GM18498 (cell line): ENCODE results near the gene ST6GALNAC2.
"Not testable (repeated sequence)": the region's sequence is repeated elsewhere in the genome, so short reads cannot be mapped to it uniquely, and the experiment has no call there.

ENCODE experiments used
- ATAC-seq: cut with Tn5 transposase; IDR thresholded peaks from one replicate; pipeline ENCODE4 v1.9.1; 2021; ENCODE audit warnings: mild to moderate bottlenecking, moderate library complexity; ENCODE audit not compliant: unreplicated experiment

Gene ST6GALNAC2

GRCh38 chr17:76585649-76586593 lies at the start of gene ST6GALNAC2:
Gene ST6GALNAC2, minus strand, starts transcription at chr17:76585860. Its CDS starts 52 bp downstream, at chr17:76585808.
- ATAC-seq = no peak

DNA sequence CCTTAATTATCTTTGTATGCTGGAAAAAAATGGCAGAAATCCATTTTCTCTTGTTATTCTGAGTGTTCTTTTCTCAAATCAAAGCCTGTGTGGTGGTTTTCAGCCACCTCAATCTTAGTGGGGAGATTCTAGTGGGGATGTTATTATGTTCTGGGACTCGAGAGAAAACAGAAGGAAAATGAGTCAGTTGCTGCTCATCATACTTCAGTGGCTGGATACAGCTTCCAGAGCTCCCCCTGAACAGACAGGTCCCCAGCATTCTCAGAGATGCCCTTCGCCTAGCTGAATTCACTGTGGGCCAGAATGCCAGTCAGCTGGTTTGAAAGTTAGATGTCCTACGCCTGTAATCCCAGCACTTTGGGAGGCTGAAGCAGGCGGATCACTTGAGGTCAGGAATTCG lies 49.4 kb upstream of the ST6GALNAC2 start:
- no peak for ATAC-seq

- ATAC-seq = no peak
Measured at GRCh38 chr17:76633628-76634328, 48.1 kb upstream of the ST6GALNAC2 start.

DNA sequence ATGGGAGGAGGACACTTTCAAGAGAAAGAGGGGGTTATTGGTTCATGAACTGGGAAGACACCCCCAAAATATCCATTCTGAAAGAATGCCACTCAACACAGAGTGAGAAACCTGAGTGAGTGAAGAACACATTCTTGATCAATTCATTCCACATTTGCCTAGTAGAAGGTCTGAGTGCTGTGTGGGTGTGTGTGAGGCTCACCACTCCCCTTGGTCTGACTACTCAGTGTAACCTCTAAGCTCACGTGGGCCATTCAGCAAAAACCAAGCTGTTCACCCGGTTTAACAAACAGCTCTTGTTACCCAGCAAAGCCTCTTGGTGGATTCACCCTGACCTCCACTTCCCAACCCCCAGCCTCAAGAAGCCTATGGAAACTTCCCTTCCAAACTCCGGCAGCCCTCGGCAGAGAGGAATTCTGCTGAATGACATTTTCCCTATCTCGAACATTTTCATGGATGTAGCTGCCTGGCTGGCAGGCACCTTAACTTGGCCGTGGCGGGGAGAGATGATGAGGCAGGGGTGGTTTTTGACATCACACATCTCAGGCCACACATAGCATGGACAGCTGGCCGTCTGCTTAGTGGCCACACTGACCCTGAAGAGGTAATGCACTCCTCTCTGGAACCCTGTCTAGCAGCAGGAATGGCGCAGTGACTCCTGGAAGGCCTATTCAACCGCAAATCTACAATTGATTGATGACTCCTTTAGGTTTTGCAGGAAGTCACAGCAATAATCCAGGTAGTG lies 46.3 kb upstream of the ST6GALNAC2 start:
- no peak for ATAC-seq

DNA sequence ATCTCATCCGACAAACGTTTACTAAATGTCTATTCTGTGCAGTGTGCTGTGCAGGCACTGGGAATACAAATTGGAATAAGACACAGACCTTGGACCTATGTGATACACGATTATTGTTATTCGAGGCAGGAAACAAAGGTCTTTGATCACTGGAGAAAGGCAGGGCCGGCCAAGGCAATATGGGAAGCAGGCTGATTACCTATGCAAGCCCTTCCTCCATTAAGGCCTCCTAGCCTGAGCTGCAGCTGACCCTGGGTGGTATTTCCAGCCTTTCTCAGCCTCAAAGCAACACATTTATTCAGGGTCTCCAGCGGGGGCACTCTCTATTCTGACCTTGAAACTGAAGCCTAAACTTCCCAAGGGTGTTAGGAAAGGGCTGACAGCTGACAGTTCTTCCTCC lies 44.5 kb upstream of the ST6GALNAC2 start:
- ATAC-seq = no peak

DNA sequence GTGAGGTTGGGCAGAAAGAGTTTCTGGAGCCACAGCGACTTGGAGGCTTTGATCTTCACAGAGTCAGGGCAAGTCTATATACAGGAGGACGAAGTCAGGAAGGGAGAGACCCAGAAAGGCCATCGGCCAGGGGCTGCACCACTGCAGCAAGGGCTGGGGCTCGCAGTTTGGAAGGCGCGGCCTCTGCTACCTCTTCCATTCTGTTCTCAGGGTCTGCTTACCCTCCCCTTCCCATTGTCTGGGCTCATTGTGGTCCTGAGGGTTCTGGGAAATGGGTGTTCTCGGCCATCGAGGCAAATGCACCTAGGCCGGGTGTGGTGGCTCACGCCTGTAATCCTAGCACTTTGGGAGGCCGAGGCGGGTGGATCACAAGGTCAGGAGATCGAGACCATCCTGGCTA lies 41.9 kb upstream of the ST6GALNAC2 start:
- no peak for ATAC-seq

- ATAC-seq = no peak
Measured at GRCh38 chr17:76626442-76626841, 40.8 kb upstream of the ST6GALNAC2 start.

GRCh38 chr17:76625496-76625895 lies 39.8 kb upstream of the ST6GALNAC2 start:
- no peak for ATAC-seq

DNA sequence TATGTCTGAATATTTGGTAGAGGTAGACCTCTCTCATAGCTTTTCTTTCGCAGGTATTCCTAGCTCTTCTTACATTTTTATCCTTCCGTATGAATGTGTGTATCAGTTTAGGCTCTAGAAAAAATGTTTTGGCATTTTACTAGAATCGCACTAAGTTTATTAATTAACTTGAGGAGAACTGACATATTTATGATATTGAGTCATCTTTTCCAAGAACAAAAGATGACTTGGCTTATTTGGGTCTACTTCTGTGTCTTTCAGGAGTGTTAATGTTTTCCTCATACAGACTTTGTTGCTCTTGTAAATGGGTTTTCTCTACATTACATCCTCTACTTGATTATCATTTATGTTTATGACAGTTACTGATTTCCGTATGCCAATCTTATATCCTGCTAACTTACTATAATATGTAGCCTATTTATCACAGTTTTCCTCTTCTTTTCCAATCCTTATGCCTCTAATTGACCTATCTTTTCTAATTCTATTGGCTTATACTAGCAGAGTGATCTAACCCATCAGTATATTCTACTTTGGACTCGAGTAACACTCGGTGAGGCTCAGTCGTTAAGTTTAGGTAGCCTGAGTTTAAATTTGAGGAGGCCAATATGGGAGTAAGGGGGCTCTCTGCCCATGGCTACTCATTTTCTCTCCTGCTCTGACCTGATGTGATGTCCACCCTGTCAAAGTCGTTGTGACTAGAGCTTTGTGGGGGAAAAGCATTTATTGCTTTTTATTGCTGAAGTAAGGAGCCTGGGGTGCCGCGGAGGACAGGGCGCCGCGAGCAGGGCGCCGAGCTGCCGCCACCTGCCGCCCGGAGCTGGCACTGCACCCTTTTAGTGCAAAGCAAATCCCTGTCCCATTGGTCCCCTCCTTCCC lies 37.8 kb upstream of the ST6GALNAC2 start:
- ATAC-seq = peak; percentile 51

- ATAC-seq = no peak
Measured at GRCh38 chr17:76617838-76618237, 32.2 kb upstream of the ST6GALNAC2 start.

GRCh38 chr17:76614912-76615617 lies 29.4 kb upstream of the ST6GALNAC2 start:
- no peak for ATAC-seq

GRCh38 chr17:76614064-76614759 lies 28.6 kb upstream of the ST6GALNAC2 start:
- ATAC-seq = not testable (repeated sequence)

GRCh38 chr17:76612977-76613851 lies 27.6 kb upstream of the ST6GALNAC2 start:
- ATAC-seq = no peak

DNA sequence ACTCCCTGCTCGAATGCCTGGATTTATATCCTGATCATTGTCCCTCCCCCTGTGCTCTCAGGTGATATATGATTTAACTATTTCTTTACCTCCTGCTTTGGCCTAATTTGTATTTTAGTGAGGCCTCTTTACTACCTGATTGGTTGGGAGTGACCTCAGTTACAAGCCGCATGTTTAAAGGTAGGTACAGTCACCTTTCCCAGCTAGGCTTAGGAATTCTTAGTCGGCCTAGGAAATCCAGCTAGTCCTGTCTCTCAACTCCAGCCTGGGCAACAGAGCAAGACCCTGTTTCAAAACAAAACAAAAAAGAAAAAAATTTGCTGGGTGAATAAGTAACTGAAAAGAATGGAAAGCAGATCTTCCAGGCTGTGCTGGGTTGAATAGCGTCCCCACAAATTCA lies 26.8 kb upstream of the ST6GALNAC2 start:
- no peak for ATAC-seq

DNA sequence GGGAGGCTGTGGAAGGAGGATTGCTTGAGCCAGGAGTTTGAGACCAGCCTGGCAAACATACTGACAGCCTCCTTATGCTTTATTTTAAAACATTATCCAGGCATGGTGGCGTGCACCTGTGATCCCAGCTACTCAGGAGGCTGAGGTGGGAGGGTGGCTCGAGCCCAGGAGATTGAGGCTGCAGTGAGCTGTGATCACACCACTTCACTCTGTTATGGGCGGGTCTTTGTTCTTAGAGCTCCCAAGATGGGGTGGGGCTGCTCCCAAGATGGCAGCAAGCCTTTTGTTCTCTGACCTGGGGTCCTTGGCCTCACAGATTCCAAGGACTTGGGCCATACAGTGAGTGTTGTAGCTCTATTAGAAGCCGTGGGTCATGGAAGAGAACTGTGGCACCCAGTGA lies 26.1 kb upstream of the ST6GALNAC2 start:
- no peak for ATAC-seq

DNA sequence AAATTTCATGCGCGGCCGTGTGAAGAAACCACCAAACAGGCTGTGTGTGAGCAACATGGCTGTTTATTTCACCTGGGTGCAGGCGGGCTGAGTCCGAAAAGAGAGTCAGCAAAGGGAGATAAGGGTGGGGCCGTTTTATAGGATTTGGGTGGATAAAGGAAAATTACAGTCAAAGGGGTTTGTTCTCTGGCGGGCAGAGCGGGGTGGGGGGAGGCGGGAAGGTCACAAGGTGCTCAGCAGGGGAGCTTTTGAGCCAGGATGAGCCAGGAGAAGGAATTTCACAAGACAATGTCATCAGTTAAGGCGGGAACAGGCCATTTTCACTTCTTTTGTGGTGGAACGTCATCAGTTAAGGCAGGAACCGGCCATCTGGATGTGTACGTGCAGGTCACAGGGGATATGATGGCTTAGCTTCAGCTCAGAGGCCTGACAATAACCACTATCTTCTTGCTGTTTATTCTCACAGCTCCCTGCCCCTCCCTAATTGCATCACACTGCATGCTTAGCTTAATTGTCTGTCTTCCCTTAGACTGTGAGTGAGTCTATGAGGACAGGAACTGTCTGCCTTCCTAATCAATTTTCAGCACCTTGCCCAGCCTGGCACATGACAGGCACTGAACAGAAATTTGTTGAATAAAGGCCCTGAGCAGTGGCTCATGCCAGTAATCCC lies 25.6 kb upstream of the ST6GALNAC2 start:
- not testable (repeated sequence) for ATAC-seq

DNA sequence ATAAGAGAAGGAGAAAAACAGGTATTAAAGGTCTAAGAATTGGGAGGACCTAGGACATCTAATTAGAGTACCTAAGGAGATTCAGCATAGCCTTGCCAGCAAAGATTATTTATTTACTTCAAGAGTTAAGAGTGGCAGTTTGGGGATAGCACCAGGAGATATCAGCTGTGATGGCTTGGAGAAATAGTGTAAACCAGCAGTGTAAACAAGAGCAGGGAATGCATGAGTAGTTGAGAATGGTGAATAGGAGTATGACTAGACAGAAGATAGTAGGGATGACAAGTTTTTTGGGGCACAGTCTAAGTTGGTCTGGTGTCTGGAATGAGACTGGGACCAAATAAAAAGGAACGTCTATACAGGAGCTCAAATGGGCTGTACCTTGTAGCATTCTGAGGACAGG lies 21.0 kb upstream of the ST6GALNAC2 start:
- not testable (repeated sequence) for ATAC-seq

DNA sequence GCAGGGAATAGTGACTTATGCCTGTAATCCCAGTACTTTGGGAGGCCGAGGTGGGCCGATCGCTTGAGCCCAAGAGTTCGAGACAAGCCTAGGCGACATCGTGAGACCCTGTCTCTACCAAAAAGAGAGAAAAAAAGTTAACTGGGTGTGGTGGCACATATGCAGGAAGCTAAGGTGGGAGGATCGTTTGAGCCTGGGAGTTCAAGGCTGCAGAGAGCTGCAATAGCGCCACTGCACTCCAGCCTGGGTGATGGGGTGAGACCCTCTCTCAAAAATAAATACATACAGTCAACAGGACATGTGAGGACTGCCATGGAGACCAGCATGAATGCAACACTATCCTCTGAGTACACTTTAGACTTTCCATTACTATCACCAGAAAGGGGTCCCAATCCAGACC lies 15.4 kb upstream of the ST6GALNAC2 start:
- ATAC-seq = no peak
